DMS 273 (cell line): ENCODE results near the gene RBM42.

Source experiments
- DNase-seq: peaks from one replicate; lab custom pipeline; 2025; ENCODE audit not compliant: unreplicated experiment; lab: John Stamatoyannopoulos, UW

RBM42 gene

GRCh38 chr19:35620001-35620400, 8.8 kb upstream of the RBM42 start:
- no peak for DNase-seq

- no peak for DNase-seq
These were observed 7.1 kb upstream of the RBM42 start for GRCh38 chr19:35621708-35622107.

GRCh38 chr19:35622750-35623149, 6.1 kb upstream of the RBM42 start:
- no peak for DNase-seq

GRCh38 chr19:35623327-35624010, 5.4 kb upstream of the RBM42 start:
- no peak for DNase-seq

- DNase-seq = no peak
These were observed 622 bp upstream of the RBM42 start for GRCh38 chr19:35628264-35628564.

GRCh38 chr19:35629332-35629633, 447 bp downstream of the RBM42 start:
- no peak for DNase-seq

- no peak for DNase-seq
These were observed 5.0 kb downstream of the RBM42 start for GRCh38 chr19:35633727-35634440.

- DNase-seq = no peak
These were observed 7.8 kb downstream of the RBM42 start for GRCh38 chr19:35636651-35637050.

- no peak for DNase-seq
These were observed 8.3 kb downstream of the RBM42 start for GRCh38 chr19:35637165-35637564.

- no peak for DNase-seq
These were observed 10.4 kb downstream of the RBM42 start for GRCh38 chr19:35639321-35639639.

GRCh38 chr19:35639863-35640262, 11.0 kb downstream of the RBM42 start:
- no peak for DNase-seq

- DNase-seq = no peak
These were observed 12.8 kb downstream of the RBM42 start, which contains the start of gene ETV2 for GRCh38 chr19:35641515-35642151. TSS of gene ETV2 (plus strand) at chr19:35641745. CDS start at chr19:35642461, 716 bp downstream.

- no peak for DNase-seq
These were observed 13.5 kb downstream of the RBM42 start for GRCh38 chr19:35642312-35642711.

- no peak for DNase-seq
These were observed 14.0 kb downstream of the RBM42 start for GRCh38 chr19:35642798-35643254.

GRCh38 chr19:35643255-35644205, 14.7 kb downstream of the RBM42 start:
- peak; percentile 92 for DNase-seq

GRCh38 chr19:35644206-35644986, 15.6 kb downstream of the RBM42 start:
- peak; percentile 98 for DNase-seq

- peak; percentile 77 for DNase-seq
These were observed 16.3 kb downstream of the RBM42 start for GRCh38 chr19:35644987-35645679.

GRCh38 chr19:35645680-35646511, 17.1 kb downstream of the RBM42 start:
- DNase-seq = no peak
